MM.1S (cell line): Measurements from ENCODE around the gene ECHDC3.

Experiments
- DNase-seq: peaks from one replicate; pipeline ENCODE4 v3.0.0-alpha.2; 2015
- H2AFZ ChIP-seq: fragments of 300-600 bp; sonication (generic); 2 replicates; pipeline ENCODE4 v1.6.0; 2016; ENCODE audit warnings: antibody characterized with exemption, low read length
- H3F3A ChIP-seq: fragments of 300-600 bp; sonication (generic); 2 replicates; pipeline ENCODE4 v1.6.1; 2016; ENCODE audit warnings: mild to moderate bottlenecking, antibody characterized with exemption, low read length, moderate library complexity, mixed read lengths; ENCODE audit not compliant: insufficient read depth
- H3K27ac ChIP-seq: fragments of 300-600 bp; sonication (generic); 2 replicates; pipeline ENCODE4 v1.5.1; 2016; ENCODE audit warnings: mild to moderate bottlenecking, low read length
- H3K27me3 ChIP-seq: fragments of 300-600 bp; sonication (generic); replicated peaks from 2 replicates; pipeline ENCODE4 v1.6.0; 2016; ENCODE audit warnings: low read length; ENCODE audit not compliant: insufficient read depth
- H3K36me3 ChIP-seq: fragments of 300-600 bp; sonication (generic); replicated peaks from 2 replicates; pipeline ENCODE4 v1.6.1; 2016; ENCODE audit warnings: mild to moderate bottlenecking, low read length, mixed read lengths; ENCODE audit not compliant: insufficient read depth
- H3K4me1 ChIP-seq: fragments of 300-600 bp; sonication (generic); 2 replicates; pipeline ENCODE4 v1.6.1; 2016; ENCODE audit warnings: low read length, mixed read lengths
- H3K4me2 ChIP-seq: fragments of 300-600 bp; sonication (generic); 2 replicates; pipeline ENCODE4 v1.6.0; 2016; ENCODE audit warnings: low read depth, low read length
- H3K4me3 ChIP-seq: fragments of 300-600 bp; sonication (generic); 2 replicates; pipeline ENCODE4 v1.5.1; 2016; ENCODE audit warnings: low read length, mixed read lengths
- H3K79me2 ChIP-seq: fragments of 300-600 bp; sonication (generic); 2 replicates; pipeline ENCODE4 v1.6.1; 2016; ENCODE audit warnings: mixed run types, low read length, mixed read lengths
- H3K9ac ChIP-seq: fragments of 300-600 bp; sonication (generic); 2 replicates; pipeline ENCODE4 v1.6.1; 2016; ENCODE audit warnings: low read length, mixed read lengths
- H3K9me2 ChIP-seq: fragments of 300-600 bp; sonication (generic); replicated peaks from 2 replicates; pipeline ENCODE4 v1.6.1; 2016; ENCODE audit warnings: mild to moderate bottlenecking, low read length, mixed read lengths; ENCODE audit not compliant: insufficient read depth
- H3K9me3 ChIP-seq: fragments of 300-600 bp; sonication (generic); replicated peaks from 2 replicates; pipeline ENCODE4 v1.6.1; 2016; ENCODE audit warnings: mild to moderate bottlenecking, low read length, mixed read lengths; ENCODE audit not compliant: insufficient read depth
- H4K20me1 ChIP-seq: fragments of 300-600 bp; sonication (generic); 2 replicates; pipeline ENCODE4 v1.6.1; 2016; ENCODE audit warnings: mild to moderate bottlenecking, low read length, moderate library complexity, mixed read lengths; ENCODE audit not compliant: insufficient read depth
- CTCF ChIP-seq: fragments of 300-600 bp; sonication (generic); IDR thresholded peaks from 2 replicates; pipeline ENCODE4 v1.5.1; 2016; ENCODE audit warnings: antibody characterized with exemption, low read length, mixed read lengths
- EZH2 ChIP-seq: fragments of 300-600 bp; sonication (generic); optimal IDR thresholded peaks from 2 replicates; pipeline ENCODE3; 2017; ENCODE audit warnings: low read depth, mild to moderate bottlenecking, antibody characterized with exemption, low read length, mixed read lengths
- EZH2phosphoT487 ChIP-seq: fragments of 300-600 bp; sonication (generic); IDR thresholded peaks from 2 replicates; pipeline ENCODE4 v1.6.1; 2018; ENCODE audit warnings: antibody characterized with exemption, low read length

ECHDC3 gene

GRCh38 chr10:11787846-11788245 is 45.7 kb downstream of the ECHDC3 start:
- no peak for TF ChIP-seq CTCF
- TF ChIP-seq EZH2, result no peak
- TF ChIP-seq EZH2phosphoT487, result no peak
- peaks cover 5% of the 10 kb centered on the region; the same call in 1 of the 2 replicates for H3K4me1 ChIP-seq

GRCh38 chr10:11789306-11789705 is 47.1 kb downstream of the ECHDC3 start:
- no peaks in the 10 kb centered on the region for H3K9me2 ChIP-seq
- H3K27me3 ChIP-seq, result no peaks in the 10 kb centered on the region
- no peak overlapping the region for H3K27ac ChIP-seq
- H4K20me1 ChIP-seq, result no peaks in the 10 kb centered on the region
- no peak overlapping the region for H3K4me2 ChIP-seq
- no peak for DNase-seq
- H3K79me2 ChIP-seq, result no peaks in the 10 kb centered on the region
- H3K4me3 ChIP-seq, result no peak overlapping the region
- TF ChIP-seq EZH2phosphoT487 (no peak), EZH2 (no peak), CTCF (no peak)
- H3K36me3 ChIP-seq, result no peaks in the 10 kb centered on the region
- no peaks in the 10 kb centered on the region for H3K4me1 ChIP-seq
- H2AFZ ChIP-seq, result no peak overlapping the region
- H3K9ac ChIP-seq, result no peak overlapping the region
- H3F3A ChIP-seq, result no peaks in the 10 kb centered on the region
- no peaks in the 10 kb centered on the region for H3K9me3 ChIP-seq

More at GRCh38 chr10:11787846-11788245, 45.7 kb downstream of the ECHDC3 start:
- Histone ChIP-seq H3K4me2 (no peak overlapping the region), H3K4me3 (no peak overlapping the region), H3K9me3 (no peaks in the 10 kb centered on the region), H3K9me2 (no peaks in the 10 kb centered on the region), H3K79me2 (no peaks in the 10 kb centered on the region), H3K27me3 (no peaks in the 10 kb centered on the region), H3K36me3 (no peaks in the 10 kb centered on the region), H3K9ac (no peak overlapping the region), H3F3A (no peaks in the 10 kb centered on the region), H2AFZ (no peak overlapping the region), H4K20me1 (no peaks in the 10 kb centered on the region), H3K27ac (no peak overlapping the region)
- no peak for DNase-seq

- TF ChIP-seq CTCF (no peak), EZH2 (no peak), EZH2phosphoT487 (no peak)
- Histone ChIP-seq H3K4me1 (no peaks in the 10 kb centered on the region), H3K27ac (no peak overlapping the region), H3K9me2 (no peaks in the 10 kb centered on the region), H3K79me2 (no peaks in the 10 kb centered on the region), H3K4me2 (no peak overlapping the region), H3K27me3 (no peaks in the 10 kb centered on the region), H4K20me1 (no peaks in the 10 kb centered on the region), H3K9me3 (no peaks in the 10 kb centered on the region), H3K9ac (no peak overlapping the region), H2AFZ (no peak overlapping the region), H3K36me3 (no peaks in the 10 kb centered on the region), H3K4me3 (no peak overlapping the region), H3F3A (no peaks in the 10 kb centered on the region)
- no peak for DNase-seq
Observed at GRCh38 chr10:11789956-11790355, 47.8 kb downstream of the ECHDC3 start.
